ENCODE data around the gene TMCO4.

Gene TMCO4

GRCh38 chr1:19704247-19705113 is 95.2 kb downstream of the TMCO4 start:
- DNase-seq: peak; percentile 56
- in situ Hi-C loops (cut with MboI; ENCODE audit: low pct_unique_long_range_greater_than_20kb, low sequenced_read_pairs): no loop called here

GRCh38 chr1:19703280-19703679 is 96.4 kb downstream of the TMCO4 start:
- no peak for DNase-seq
- in situ Hi-C loops (cut with MboI; ENCODE audit: low pct_unique_long_range_greater_than_20kb, low sequenced_read_pairs): no loop called here

- in situ Hi-C loops (cut with MboI; ENCODE audit: low pct_unique_long_range_greater_than_20kb, low sequenced_read_pairs): no loop called here
These were observed 99.5 kb downstream of the TMCO4 start for GRCh38 chr1:19700079-19700777.

GRCh38 chr1:19698181-19698580 is 101.5 kb downstream of the TMCO4 start:
- DNase-seq: no peak
- in situ Hi-C loops (cut with MboI; ENCODE audit: low pct_unique_long_range_greater_than_20kb, low sequenced_read_pairs): no loop called here

More at GRCh38 chr1:19700079-19700777, 99.5 kb downstream of the TMCO4 start:
- DNase-seq: no peak

GRCh38 chr1:19696820-19697219 is 102.9 kb downstream of the TMCO4 start:
- in situ Hi-C loops (cut with MboI; ENCODE audit: low pct_unique_long_range_greater_than_20kb, low sequenced_read_pairs): no loop called here
- no peak for DNase-seq

GRCh38 chr1:19695772-19696171 is 103.9 kb downstream of the TMCO4 start:
- no peak for DNase-seq
- in situ Hi-C loops (cut with MboI; ENCODE audit: low pct_unique_long_range_greater_than_20kb, low sequenced_read_pairs): no loop called here

- DNase-seq: no peak
- in situ Hi-C loops (cut with MboI; ENCODE audit: low pct_unique_long_range_greater_than_20kb, low sequenced_read_pairs): no loop called here
These were observed 105.4 kb downstream of the TMCO4 start for GRCh38 chr1:19694298-19694697.

GRCh38 chr1:19690342-19690741 is 109.4 kb downstream of the TMCO4 start:
- no peak for DNase-seq
- in situ Hi-C loops (cut with MboI; ENCODE audit: low pct_unique_long_range_greater_than_20kb, low sequenced_read_pairs): no loop called here

GRCh38 chr1:19689856-19690255 is 109.9 kb downstream of the TMCO4 start:
- no peak for DNase-seq
- in situ Hi-C loops (cut with MboI; ENCODE audit: low pct_unique_long_range_greater_than_20kb, low sequenced_read_pairs): no loop called here

GRCh38 chr1:19689085-19689757 is 110.5 kb downstream of the TMCO4 start:
- in situ Hi-C loops (cut with MboI; ENCODE audit: low pct_unique_long_range_greater_than_20kb, low sequenced_read_pairs): no loop called here
- DNase-seq: no peak

GRCh38 chr1:19688041-19688842 is 111.5 kb downstream of the TMCO4 start:
- in situ Hi-C loops (cut with MboI; ENCODE audit: low pct_unique_long_range_greater_than_20kb, low sequenced_read_pairs): no loop called here
- DNase-seq: no peak

GRCh38 chr1:19687414-19687813 is 112.3 kb downstream of the TMCO4 start:
- in situ Hi-C loops (cut with MboI; ENCODE audit: low pct_unique_long_range_greater_than_20kb, low sequenced_read_pairs): no loop called here
- DNase-seq: no peak

GRCh38 chr1:19685994-19686393 is 113.7 kb downstream of the TMCO4 start:
- DNase-seq: no peak

GRCh38 chr1:19684677-19685076 is 115.0 kb downstream of the TMCO4 start:
- no peak for DNase-seq
- in situ Hi-C loops (cut with MboI; ENCODE audit: low pct_unique_long_range_greater_than_20kb, low sequenced_read_pairs): no loop called here

More at GRCh38 chr1:19685994-19686393, 113.7 kb downstream of the TMCO4 start:
- in situ Hi-C loops (cut with MboI; ENCODE audit: low pct_unique_long_range_greater_than_20kb, low sequenced_read_pairs): no loop called here

- DNase-seq: no peak
- in situ Hi-C loops (cut with MboI; ENCODE audit: low pct_unique_long_range_greater_than_20kb, low sequenced_read_pairs): no loop called here
These were observed 116.4 kb downstream of the TMCO4 start for GRCh38 chr1:19683351-19683750.

- in situ Hi-C loops (cut with MboI; ENCODE audit: low pct_unique_long_range_greater_than_20kb, low sequenced_read_pairs): no loop called here
- DNase-seq: no peak
These were observed 116.8 kb downstream of the TMCO4 start for GRCh38 chr1:19682901-19683300.

GRCh38 chr1:19682257-19682656 is 117.5 kb downstream of the TMCO4 start:
- DNase-seq: no peak
- in situ Hi-C loops (cut with MboI; ENCODE audit: low pct_unique_long_range_greater_than_20kb, low sequenced_read_pairs): no loop called here

- in situ Hi-C loops (cut with MboI; ENCODE audit: low pct_unique_long_range_greater_than_20kb, low sequenced_read_pairs): no loop called here
- no peak for DNase-seq
These were observed 119.1 kb downstream of the TMCO4 start for GRCh38 chr1:19680644-19681043.

- no peak for DNase-seq
- in situ Hi-C loops (cut with MboI; ENCODE audit: low pct_unique_long_range_greater_than_20kb, low sequenced_read_pairs): no loop called here
These were observed 120.0 kb downstream of the TMCO4 start for GRCh38 chr1:19679691-19680090.

Data from KBM-7 (cell line).